Uterus (tissue), 2 donors: Measurements from ENCODE around the gene CRABP1.

Experiments used
- POLR2A ChIP-seq, 2 donors: fragments of 450-650 bp; IDR thresholded peaks; one replicate each; pipeline ENCODE4 v1.6.1; 2016; ENCODE audit warnings: antibody characterized with exemption in 2 of 2, mild to moderate bottlenecking in 1 of 2, moderate library complexity in 1 of 2
- TF ChIP-seq, protein P1 (sequence below), 4 experiments: fragments of 200-600 bp in 2 of 4; fragments of 450-650 bp in 2 of 4; sonication (generic) in 2 of 4; IDR thresholded peaks; one replicate each; pipeline ENCODE4 v1.5.1; 2016 to 2019; ENCODE audit warnings: antibody characterized with exemption in 4 of 4, mild to moderate bottlenecking in 2 of 4, moderate library complexity in 1 of 4

DNA sequence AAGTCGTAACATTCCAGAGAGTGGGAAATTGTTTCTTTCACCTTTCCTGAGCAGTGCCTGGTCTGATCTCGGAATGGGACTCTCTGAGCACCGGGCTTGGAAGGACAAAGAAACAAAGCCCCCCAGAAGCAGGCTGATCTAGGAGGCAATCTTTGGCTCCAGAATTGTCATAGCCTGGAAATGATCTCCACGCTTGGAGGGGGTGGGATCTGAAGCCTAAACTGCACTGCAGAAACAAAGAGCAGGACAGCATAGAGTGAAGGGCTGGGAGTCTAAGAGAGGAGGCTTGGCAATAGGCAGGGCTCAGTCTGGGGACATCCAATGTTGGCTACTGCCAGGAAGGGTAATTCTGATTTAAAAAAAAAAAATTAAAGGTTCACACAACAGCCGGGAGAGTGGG, 1.9 kb downstream of the CRABP1 start:
- no peak for TF ChIP-seq POLR2A (IDR thresholded peaks at IDR 0.05)
- TF ChIP-seq, protein P1, sequence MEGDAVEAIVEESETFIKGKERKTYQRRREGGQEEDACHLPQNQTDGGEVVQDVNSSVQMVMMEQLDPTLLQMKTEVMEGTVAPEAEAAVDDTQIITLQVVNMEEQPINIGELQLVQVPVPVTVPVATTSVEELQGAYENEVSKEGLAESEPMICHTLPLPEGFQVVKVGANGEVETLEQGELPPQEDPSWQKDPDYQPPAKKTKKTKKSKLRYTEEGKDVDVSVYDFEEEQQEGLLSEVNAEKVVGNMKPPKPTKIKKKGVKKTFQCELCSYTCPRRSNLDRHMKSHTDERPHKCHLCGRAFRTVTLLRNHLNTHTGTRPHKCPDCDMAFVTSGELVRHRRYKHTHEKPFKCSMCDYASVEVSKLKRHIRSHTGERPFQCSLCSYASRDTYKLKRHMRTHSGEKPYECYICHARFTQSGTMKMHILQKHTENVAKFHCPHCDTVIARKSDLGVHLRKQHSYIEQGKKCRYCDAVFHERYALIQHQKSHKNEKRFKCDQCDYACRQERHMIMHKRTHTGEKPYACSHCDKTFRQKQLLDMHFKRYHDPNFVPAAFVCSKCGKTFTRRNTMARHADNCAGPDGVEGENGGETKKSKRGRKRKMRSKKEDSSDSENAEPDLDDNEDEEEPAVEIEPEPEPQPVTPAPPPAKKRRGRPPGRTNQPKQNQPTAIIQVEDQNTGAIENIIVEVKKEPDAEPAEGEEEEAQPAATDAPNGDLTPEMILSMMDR (IDR thresholded peaks at IDR 0.05) = no peak
